Body of pancreas (tissue), 4 donors: ENCODE data around the gene SETD5. TPM values are rescaled to one million over a fixed set of nuclear protein-coding genes. Genes with fewer than 3 reads are reported as not detected.
A peak's percentile ranks its signal among the peaks of the same experiment; 100 is the strongest.

Experiments used
- ATAC-seq: fragments of 150-250 bp; one replicate; pipeline ENCODE4 v1.9.1; 2016
- DNase-seq, 4 donors: peaks; one replicate each; pipeline ENCODE4 v3.0.0-alpha.2; 2019
- H3K27ac ChIP-seq, 4 donors: fragments of 200-600 bp; sonication (generic); 1 replicate in 3 of 4; 2 replicates in 1 of 4; pipeline versions ENCODE4 v1.5.1 to v1.6.1; 2016 to 2019; ENCODE audit warnings: mild to moderate bottlenecking in 1 of 4, mixed read lengths in 1 of 4, moderate library complexity in 1 of 4
- H3K27me3 ChIP-seq, 2 donors: fragments of 200-600 bp; sonication (generic); one replicate each; pipeline ENCODE4 v1.6.0; 2016; ENCODE audit warnings: mild to moderate bottlenecking in 1 of 2
- H3K36me3 ChIP-seq, 2 donors: fragments of 200-600 bp; sonication (generic); replicated peaks in 1 of 2; 2 replicates each; pipeline ENCODE4 v1.5.1; 2016; ENCODE audit warnings: low read depth in 2 of 2; ENCODE audit not compliant: insufficient read depth in 1 of 2
- H3K4me1 ChIP-seq: fragments of 200-600 bp; sonication (generic); one replicate; pipeline ENCODE4 v1.6.0; 2016
- H3K4me3 ChIP-seq, 2 donors: fragments of 200-600 bp; sonication (generic); 1 replicate in 1 of 2; 2 replicates in 1 of 2; pipeline ENCODE4 v1.5.1; 2016 to 2019
- H3K9me3 ChIP-seq, 3 donors: fragments of 200-600 bp; sonication (generic); 1 replicate in 2 of 3; 2 replicates in 1 of 3; pipeline ENCODE4 v1.5.1; 2016
- POLR2A ChIP-seq, 3 donors: fragments of 450-650 bp; IDR thresholded peaks; one replicate each; pipeline ENCODE4 v1.6.1; 2016; ENCODE audit warnings: antibody characterized with exemption in 3 of 3, mild to moderate bottlenecking in 2 of 3
- WGBS, 2 donors: methylation state at CpG; one replicate each; pipeline ENCODE4 v1.1.5; 2017; 5-methylcytosine and 5-hydroxymethylcytosine counted together
- intact Hi-C: fragments of 100-400 bp; cut with DNase I; formaldehyde crosslinking; loops from one replicate; pipeline ENCODE4 v1.15.1; 2023
- total RNA-seq, 2 donors: library from RNA; depleted of rRNA; stranded (reverse); fragments of >200 nt; gene quantifications; one replicate each; pipeline ENCODE4 v1.1.0, GENCODE V29; 2016
- TF ChIP-seq, protein P1 (sequence below), 7 experiments: fragments of 450-650 bp in 4 of 7; fragments of 200-600 bp in 3 of 7; sonication (generic) in 3 of 7; IDR thresholded peaks; one replicate each; pipeline ENCODE4 v1.5.1; 2016 to 2019; ENCODE audit warnings: antibody characterized with exemption in 7 of 7

Gene SETD5, protein sequence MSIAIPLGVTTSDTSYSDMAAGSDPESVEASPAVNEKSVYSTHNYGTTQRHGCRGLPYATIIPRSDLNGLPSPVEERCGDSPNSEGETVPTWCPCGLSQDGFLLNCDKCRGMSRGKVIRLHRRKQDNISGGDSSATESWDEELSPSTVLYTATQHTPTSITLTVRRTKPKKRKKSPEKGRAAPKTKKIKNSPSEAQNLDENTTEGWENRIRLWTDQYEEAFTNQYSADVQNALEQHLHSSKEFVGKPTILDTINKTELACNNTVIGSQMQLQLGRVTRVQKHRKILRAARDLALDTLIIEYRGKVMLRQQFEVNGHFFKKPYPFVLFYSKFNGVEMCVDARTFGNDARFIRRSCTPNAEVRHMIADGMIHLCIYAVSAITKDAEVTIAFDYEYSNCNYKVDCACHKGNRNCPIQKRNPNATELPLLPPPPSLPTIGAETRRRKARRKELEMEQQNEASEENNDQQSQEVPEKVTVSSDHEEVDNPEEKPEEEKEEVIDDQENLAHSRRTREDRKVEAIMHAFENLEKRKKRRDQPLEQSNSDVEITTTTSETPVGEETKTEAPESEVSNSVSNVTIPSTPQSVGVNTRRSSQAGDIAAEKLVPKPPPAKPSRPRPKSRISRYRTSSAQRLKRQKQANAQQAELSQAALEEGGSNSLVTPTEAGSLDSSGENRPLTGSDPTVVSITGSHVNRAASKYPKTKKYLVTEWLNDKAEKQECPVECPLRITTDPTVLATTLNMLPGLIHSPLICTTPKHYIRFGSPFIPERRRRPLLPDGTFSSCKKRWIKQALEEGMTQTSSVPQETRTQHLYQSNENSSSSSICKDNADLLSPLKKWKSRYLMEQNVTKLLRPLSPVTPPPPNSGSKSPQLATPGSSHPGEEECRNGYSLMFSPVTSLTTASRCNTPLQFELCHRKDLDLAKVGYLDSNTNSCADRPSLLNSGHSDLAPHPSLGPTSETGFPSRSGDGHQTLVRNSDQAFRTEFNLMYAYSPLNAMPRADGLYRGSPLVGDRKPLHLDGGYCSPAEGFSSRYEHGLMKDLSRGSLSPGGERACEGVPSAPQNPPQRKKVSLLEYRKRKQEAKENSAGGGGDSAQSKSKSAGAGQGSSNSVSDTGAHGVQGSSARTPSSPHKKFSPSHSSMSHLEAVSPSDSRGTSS (N-terminal part only)
- 100 to 1,000 TPM in 1 of 2 donors, 10 to 100 TPM in 1; 64.3 to 102 TPM for total RNA-seq

DNA sequence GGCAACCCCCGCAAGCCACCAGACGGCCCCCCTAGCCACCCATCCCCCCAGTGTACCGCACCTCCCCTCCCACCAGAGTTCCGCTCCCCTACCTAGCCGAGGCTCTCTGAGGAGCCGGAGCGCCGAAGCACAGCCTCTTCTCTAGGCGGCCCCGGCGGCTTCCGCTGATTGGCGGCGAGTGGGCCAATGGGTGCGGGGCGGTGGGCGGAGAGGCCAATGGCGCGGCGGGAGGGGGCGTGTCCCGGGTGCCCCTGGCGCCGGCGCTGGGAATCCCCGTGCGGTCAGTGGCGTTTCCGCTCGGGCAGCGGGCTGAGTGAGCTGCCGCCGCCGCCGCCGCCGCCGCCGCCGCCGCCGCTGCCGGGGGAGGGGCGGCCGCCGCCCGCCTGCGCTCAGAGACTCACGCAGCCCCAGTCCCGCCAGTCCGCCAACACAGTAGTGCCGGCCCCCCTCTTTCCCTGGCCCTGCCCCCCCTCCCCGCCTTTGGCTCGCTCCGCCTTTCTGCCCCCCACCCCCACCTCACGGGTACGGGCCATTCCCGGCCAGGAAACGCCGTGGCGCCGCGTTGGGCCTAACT lies at the start of gene SETD5:
Gene SETD5, plus strand, starts transcription at position 284 of the 574 bp plus-strand sequence. CDS start 31,324 bp downstream, outside the sequence.
- TF ChIP-seq, protein P1, sequence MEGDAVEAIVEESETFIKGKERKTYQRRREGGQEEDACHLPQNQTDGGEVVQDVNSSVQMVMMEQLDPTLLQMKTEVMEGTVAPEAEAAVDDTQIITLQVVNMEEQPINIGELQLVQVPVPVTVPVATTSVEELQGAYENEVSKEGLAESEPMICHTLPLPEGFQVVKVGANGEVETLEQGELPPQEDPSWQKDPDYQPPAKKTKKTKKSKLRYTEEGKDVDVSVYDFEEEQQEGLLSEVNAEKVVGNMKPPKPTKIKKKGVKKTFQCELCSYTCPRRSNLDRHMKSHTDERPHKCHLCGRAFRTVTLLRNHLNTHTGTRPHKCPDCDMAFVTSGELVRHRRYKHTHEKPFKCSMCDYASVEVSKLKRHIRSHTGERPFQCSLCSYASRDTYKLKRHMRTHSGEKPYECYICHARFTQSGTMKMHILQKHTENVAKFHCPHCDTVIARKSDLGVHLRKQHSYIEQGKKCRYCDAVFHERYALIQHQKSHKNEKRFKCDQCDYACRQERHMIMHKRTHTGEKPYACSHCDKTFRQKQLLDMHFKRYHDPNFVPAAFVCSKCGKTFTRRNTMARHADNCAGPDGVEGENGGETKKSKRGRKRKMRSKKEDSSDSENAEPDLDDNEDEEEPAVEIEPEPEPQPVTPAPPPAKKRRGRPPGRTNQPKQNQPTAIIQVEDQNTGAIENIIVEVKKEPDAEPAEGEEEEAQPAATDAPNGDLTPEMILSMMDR (IDR thresholded peaks at IDR 0.05), result no peak
- peak; percentile 88 to 99 (median 98) for TF ChIP-seq POLR2A (IDR thresholded peaks at IDR 0.05)
- Histone ChIP-seq H3K9me3 (no peaks in the 10 kb centered on the region), H3K4me3 (peak within 1 kb of the TSS; percentile 71 to 75), H3K27me3 (no peaks in the 10 kb centered on the region), H3K4me1 (peaks cover 69% of the 10 kb centered on the region), H3K27ac (peak within 1 kb of the TSS; percentile 96 to 99 (median 99)), H3K36me3 (no peaks in the 10 kb centered on the region)
- peak; percentile 98 to 99 (median 98) for DNase-seq
- peak; percentile 75 for ATAC-seq
- intact Hi-C loops, result no loop called here
- 0 to 7% methylated on average over 3 to 23 of the region's 63 CpGs for WGBS, 2 donors

DNA sequence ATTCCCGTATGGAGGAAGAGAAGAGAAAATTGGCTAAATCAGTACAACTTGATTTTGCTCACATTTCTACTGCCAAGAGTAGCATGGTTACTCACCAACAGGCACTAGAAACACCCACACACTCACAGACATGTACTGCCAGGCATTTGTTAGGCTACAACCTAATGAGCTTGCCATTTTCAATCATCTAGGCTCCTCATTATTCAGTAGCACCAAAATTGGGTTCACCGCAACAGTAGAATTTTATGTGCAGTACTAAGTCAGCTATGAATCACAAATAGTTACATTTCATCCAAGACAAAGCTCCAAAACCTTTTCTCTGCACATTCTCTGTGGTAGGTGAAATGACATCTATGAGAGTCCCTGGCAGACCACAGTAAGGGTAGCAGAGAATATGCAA lies 49.5 kb upstream of the SETD5 start:
- ATAC-seq (no peak), DNase-seq (no peak)
- H3K9me3 ChIP-seq, result no peaks in the 10 kb centered on the region
- no peak overlapping the region for H3K27ac ChIP-seq
- H3K4me3 ChIP-seq, result no peak overlapping the region
- intact Hi-C loops, result no loop called here
- H3K4me1 ChIP-seq, result peaks cover 12% of the 10 kb centered on the region
- no peak for TF ChIP-seq POLR2A (IDR thresholded peaks at IDR 0.05)
- TF ChIP-seq, protein P1 (IDR thresholded peaks at IDR 0.05), result no peak
- 48 to 74% methylated on average over 2 of the region's 2 CpGs for WGBS, 2 donors
- H3K27me3 ChIP-seq, result no peaks in the 10 kb centered on the region
- H3K36me3 ChIP-seq, result no peaks in the 10 kb centered on the region

DNA sequence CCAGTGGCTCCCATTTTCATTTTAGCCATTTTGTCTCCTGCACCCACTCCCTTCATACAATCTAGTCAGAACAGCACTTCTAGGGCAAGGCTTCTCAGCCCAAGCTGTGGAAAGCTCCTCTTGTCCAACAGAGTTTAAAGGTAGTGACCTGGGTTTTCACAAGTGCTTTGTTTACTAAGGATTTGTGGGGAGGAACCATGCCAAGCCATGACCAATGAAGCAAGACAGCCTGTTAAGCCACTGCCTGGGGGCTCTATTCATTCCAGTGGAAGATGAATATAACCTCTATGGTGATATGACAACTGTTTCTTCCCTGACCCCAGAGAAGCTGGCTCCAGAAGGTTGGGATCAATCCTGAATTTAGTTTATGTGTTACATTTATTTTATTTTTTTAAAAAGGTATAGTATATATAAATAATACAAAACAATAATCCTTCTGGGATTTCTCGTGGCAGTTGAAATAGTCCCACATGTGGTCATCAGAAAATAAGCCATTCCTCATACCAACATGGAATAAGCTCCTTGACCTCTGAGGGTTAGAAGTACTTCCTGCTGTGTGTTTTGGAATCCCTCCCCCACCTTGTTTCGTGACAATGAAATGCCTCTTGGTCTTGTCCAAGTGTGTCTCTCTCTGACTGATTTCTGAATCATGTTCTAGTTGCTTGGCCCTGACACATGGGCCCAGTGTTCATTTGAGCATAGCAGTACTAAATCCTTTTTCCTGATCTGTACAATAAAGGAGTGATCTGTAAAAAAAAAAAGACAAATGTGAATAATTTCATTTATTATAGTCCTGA lies 47.9 kb upstream of the SETD5 start:
- H3K4me3 ChIP-seq, result no peak overlapping the region
- no peaks in the 10 kb centered on the region for H3K27me3 ChIP-seq
- 63 to 74% methylated on average over 2 of the region's 2 CpGs for WGBS, 2 donors
- H3K27ac ChIP-seq, result no peak overlapping the region
- peaks cover 25% of the 10 kb centered on the region for H3K4me1 ChIP-seq
- no peaks in the 10 kb centered on the region for H3K36me3 ChIP-seq
- ATAC-seq, result no peak
- intact Hi-C loops, result no loop called here
- no peak for TF ChIP-seq POLR2A (IDR thresholded peaks at IDR 0.05)
- TF ChIP-seq, protein P1 (IDR thresholded peaks at IDR 0.05), result no peak
- no peak for DNase-seq
- H3K9me3 ChIP-seq, result no peaks in the 10 kb centered on the region

DNA sequence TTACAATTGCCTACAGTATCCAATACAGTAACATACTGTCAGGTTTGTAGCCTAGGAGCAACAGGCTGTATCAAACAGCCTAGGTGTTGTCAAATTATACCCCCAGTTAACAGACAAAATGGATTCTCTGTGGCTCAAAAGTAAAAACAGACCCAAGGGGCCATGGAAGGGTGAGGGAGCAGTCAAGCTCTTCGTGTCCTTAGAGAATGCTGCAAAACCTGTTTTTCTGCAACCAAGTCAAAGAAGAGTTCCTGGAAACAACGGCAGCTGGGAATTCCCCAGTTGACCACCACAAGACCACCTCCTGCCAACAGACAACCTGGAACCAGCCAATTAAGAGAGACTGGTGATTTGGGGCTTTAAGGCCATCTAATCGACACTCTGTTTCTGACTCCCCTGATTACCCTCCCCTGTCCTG lies 45.7 kb upstream of the SETD5 start:
- Histone ChIP-seq H3K27ac (peak overlapping the region in 3 of 4 donors; percentile 12 to 69 (median 19)), H3K4me1 (peaks cover 25% of the 10 kb centered on the region), H3K27me3 (no peaks in the 10 kb centered on the region), H3K4me3 (no peak overlapping the region), H3K36me3 (no peaks in the 10 kb centered on the region), H3K9me3 (no peaks in the 10 kb centered on the region)
- DNase-seq (peak in 2 of 4 donors; percentile 16 to 19), ATAC-seq (peak; percentile 35)
- 20 to 25% methylated on average over 3 of the region's 3 CpGs for WGBS, 2 donors
- TF ChIP-seq, protein P1 (IDR thresholded peaks at IDR 0.05), result no peak
- no peak for TF ChIP-seq POLR2A (IDR thresholded peaks at IDR 0.05)
- intact Hi-C loops, result no loop called here
